A673 (cell line): ENCODE results near the gene CES3.

Experiments
- CTCF ChIP-seq: fragments of 300-800, 200-600 bp; sonication (generic); conservative IDR thresholded peaks from 2 replicates; pipeline ENCODE4 v1.5.1; 2017; ENCODE audit warnings: low read depth, mild to moderate bottlenecking, antibody characterized with exemption, low read length, moderate library complexity, mixed read lengths
- EZH2 ChIP-seq: fragments of 200-600 bp; sonication (generic); IDR thresholded peaks from 2 replicates; pipeline ENCODE4 v1.6.1; 2017; ENCODE audit warnings: borderline replicate concordance, low read depth, mild to moderate bottlenecking, mixed read lengths, antibody characterized with exemption, low read length; ENCODE audit not compliant: poor library complexity, severe bottlenecking

GRCh38 chr16:66975302-66975893 is 14.3 kb downstream of the CES3 start:
- no peak for TF ChIP-seq CTCF
- TF ChIP-seq EZH2: no peak
